Brain (organoid and tissue), 1 donor: ENCODE measurements around the gene CMA1. TPM values are rescaled to one million over a fixed set of nuclear protein-coding genes. Genes with fewer than 3 reads are reported as not detected.

Source experiments
- polyA plus RNA-seq: library from polyadenylated mRNA; stranded (reverse); fragments of 350-450 nt; fragmentation: Illumina TruSeq; extraction: RNeasy Lipid Tissue Mini Kit (QIAGEN cat#74804); gene quantifications from one replicate; pipeline ENCODE4 v1.2.3, GENCODE V29; 2015; ENCODE audit warnings: low read depth, low replicate concordance; ENCODE audit not compliant: insufficient read depth

Gene CMA1
- polyA plus RNA-seq, 1 donor from 2014 or later: not detected

Other genes starting within 250 kb of the CMA1 start
- 1.8 TPM for gene TGM1, start 245.1 kb downstream of the CMA1 start, polyA plus RNA-seq
- 43.0 TPM for gene RABGGTA, start 236.7 kb downstream of the CMA1 start, polyA plus RNA-seq
- 16.2 TPM for gene DHRS1, start 208.5 kb downstream of the CMA1 start, polyA plus RNA-seq
- 35.4 TPM for gene NOP9, start 208.4 kb downstream of the CMA1 start, polyA plus RNA-seq
- 26.2 TPM for gene CIDEB, start 200.3 kb downstream of the CMA1 start, polyA plus RNA-seq
- 3.0 TPM for gene LTB4R2, start 198.1 kb downstream of the CMA1 start, polyA plus RNA-seq
- 10.4 TPM for gene LTB4R, start 196.8 kb downstream of the CMA1 start, polyA plus RNA-seq
- 1.8 TPM for gene ADCY4, start 173.2 kb downstream of the CMA1 start, polyA plus RNA-seq
- 0.44 TPM for gene RIPK3, start 168.3 kb downstream of the CMA1 start, polyA plus RNA-seq
- gene NFATC4, start 140.1 kb downstream of the CMA1 start, polyA plus RNA-seq: 11.6 TPM
- gene NYNRIN, start 109.3 kb downstream of the CMA1 start, polyA plus RNA-seq: 6.4 TPM
- gene CBLN3, start 78.6 kb downstream of the CMA1 start, polyA plus RNA-seq: 3.3 TPM
- gene KHNYN, start 78.3 kb downstream of the CMA1 start, polyA plus RNA-seq: 22.3 TPM
- gene SDR39U1, start 65.5 kb downstream of the CMA1 start, polyA plus RNA-seq: 125 TPM
- gene CTSG, start 68.0 kb upstream of the CMA1 start, polyA plus RNA-seq: not detected
- gene GZMH, start 101.4 kb upstream of the CMA1 start, polyA plus RNA-seq: 1.7 TPM
- 1.8 TPM for gene GZMB, start 125.9 kb upstream of the CMA1 start, polyA plus RNA-seq